Stimulated activated CD4-positive, alpha-beta T cell treated with anti-CD3 and anti-CD28 coated beads, Interleukin-15, amount 100 ng/mL, for 24 hours (primary cell): ENCODE measurements around the gene SDR9C7.
"Not testable (repeated sequence)": the region's sequence is repeated elsewhere in the genome, so short reads cannot be mapped to it uniquely, and the experiment has no call there.

ENCODE experiments used
- DNase-seq: peaks from one replicate; pipeline ENCODE4 v3.0.0-alpha.2; 2020

SDR9C7 gene

GRCh38 chr12:56933826-56934625 is at the start of gene SDR9C7:
Gene SDR9C7, minus strand, starts transcription at chr12:56934408. Its CDS starts 147 bp downstream, at chr12:56934261.
- DNase-seq: no peak

GRCh38 chr12:56983386-56983785 is 49.2 kb upstream of the SDR9C7 start:
- DNase-seq: no peak

GRCh38 chr12:56982578-56983236 is 48.5 kb upstream of the SDR9C7 start:
- not testable (repeated sequence) for DNase-seq

- no peak for DNase-seq
Observed at GRCh38 chr12:56980941-56981530, 46.8 kb upstream of the SDR9C7 start.

GRCh38 chr12:56980268-56980667 is 46.1 kb upstream of the SDR9C7 start:
- no peak for DNase-seq

- DNase-seq: no peak
Observed at GRCh38 chr12:56979628-56980027, 45.4 kb upstream of the SDR9C7 start.

- no peak for DNase-seq
Observed at GRCh38 chr12:56978397-56979138, 44.4 kb upstream of the SDR9C7 start.

- not testable (repeated sequence) for DNase-seq
Observed at GRCh38 chr12:56977361-56977760, 43.2 kb upstream of the SDR9C7 start.

GRCh38 chr12:56974224-56974623 is 40.0 kb upstream of the SDR9C7 start:
- not testable (repeated sequence) for DNase-seq

GRCh38 chr12:56968910-56969309 is 34.7 kb upstream of the SDR9C7 start:
- DNase-seq: not testable (repeated sequence)

GRCh38 chr12:56965997-56966642 is 31.9 kb upstream of the SDR9C7 start:
- not testable (repeated sequence) for DNase-seq

GRCh38 chr12:56965124-56965523 is 30.9 kb upstream of the SDR9C7 start:
- not testable (repeated sequence) for DNase-seq

- not testable (repeated sequence) for DNase-seq
Observed at GRCh38 chr12:56963557-56963956, 29.3 kb upstream of the SDR9C7 start.

GRCh38 chr12:56962247-56962646 is 28.0 kb upstream of the SDR9C7 start:
- not testable (repeated sequence) for DNase-seq

GRCh38 chr12:56958422-56958821 is 24.2 kb upstream of the SDR9C7 start:
- DNase-seq: no peak

- DNase-seq: no peak
Observed at GRCh38 chr12:56957229-56958052, 23.2 kb upstream of the SDR9C7 start, which contains the start of gene RDH16. Gene RDH16, minus strand, starts transcription at chr12:56957608. Its CDS starts 146 bp downstream, at chr12:56957462.

- no peak for DNase-seq
Observed at GRCh38 chr12:56955631-56956256, 21.5 kb upstream of the SDR9C7 start.

- DNase-seq: no peak
Observed at GRCh38 chr12:56954958-56955355, 20.7 kb upstream of the SDR9C7 start.

- no peak for DNase-seq
Observed at GRCh38 chr12:56954057-56954957, 20.1 kb upstream of the SDR9C7 start.

GRCh38 chr12:56953314-56953713 is 19.1 kb upstream of the SDR9C7 start:
- DNase-seq: no peak
